ENCODE results near the gene SELENOO. TPM values are rescaled to one million over a fixed set of nuclear protein-coding genes. Genes with fewer than 3 reads are reported as not detected.

SELENOO gene
- total RNA-seq, 1 donor from 2014 or later, result 24.0 TPM

DNA sequence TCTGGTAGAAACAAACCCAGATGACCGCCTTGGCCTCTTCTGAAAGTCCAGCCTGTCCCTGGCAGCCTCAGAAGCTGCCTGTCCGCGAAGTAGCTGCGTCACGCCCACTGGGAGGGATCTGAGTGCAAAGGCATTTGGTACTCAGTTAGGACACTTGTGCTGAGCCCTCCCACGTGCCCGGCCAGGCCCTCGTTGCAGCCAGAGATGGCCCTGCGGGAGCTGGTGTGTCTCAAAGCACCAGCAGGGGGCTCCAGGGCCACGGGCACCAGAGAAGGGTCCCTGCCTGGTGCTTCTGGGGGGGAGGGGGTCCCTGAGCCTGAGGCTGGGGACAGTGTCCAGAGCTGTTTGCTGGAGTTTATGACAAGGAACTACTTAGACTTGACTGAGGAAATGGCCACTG lies 5.8 kb downstream of the SELENOO start:
- Mint-ChIP-seq H3K27ac (no peak overlapping the region), H3K4me3 (no peak overlapping the region), H3K4me1 (peaks cover 20% of the 10 kb centered on the region), H3K36me3 (ENCODE audit: low read depth) (peaks cover 34% of the 10 kb centered on the region), H3K27me3 (no peaks in the 10 kb centered on the region), H3K9me3 (no peaks in the 10 kb centered on the region)
- intact Hi-C loops (cut with micrococcal nuclease), result loop anchor here (5.0 kb wide), 1 partner anchor 439 kb away; no protein-coding TSS in a partner anchor
- no peak for DNase-seq

DNA sequence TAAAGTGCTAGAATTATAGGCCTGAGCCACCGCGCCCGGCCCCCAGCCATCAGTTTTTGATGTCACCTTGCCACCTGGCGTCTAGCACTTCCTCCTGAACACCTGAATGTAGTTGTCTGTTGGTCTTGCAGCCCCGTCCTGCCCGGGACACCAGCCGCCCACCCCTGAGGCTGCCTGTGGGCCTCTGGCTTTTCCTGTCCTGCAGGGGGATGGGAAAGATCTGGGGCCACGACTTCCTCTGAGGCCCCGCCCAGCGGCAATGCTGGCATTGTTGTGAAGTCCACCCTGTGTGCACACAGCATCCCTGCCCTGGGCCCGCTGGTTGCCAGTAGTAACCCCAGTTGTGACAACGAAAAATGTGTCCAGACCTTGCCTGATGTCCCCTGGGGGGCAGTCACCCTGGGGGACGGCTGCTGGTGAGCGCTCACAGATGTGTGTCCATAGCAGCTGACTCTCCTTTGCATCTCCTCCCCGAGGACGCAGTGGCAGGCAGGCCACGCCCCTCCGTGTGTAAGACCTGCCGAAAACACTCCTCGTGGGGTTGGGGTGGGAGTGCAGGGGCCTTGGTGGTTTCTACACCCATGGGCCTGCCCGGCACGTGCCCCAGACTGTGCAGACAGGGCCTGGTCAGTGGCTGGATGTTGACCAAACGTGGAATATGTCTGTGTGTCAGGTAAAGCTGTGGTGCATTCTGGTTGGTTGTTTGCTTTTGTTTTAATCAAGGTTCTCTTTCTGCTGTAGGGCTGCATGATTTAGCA lies 6.8 kb downstream of the SELENOO start:
- Mint-ChIP-seq H3K4me1 (peaks cover 12% of the 10 kb centered on the region), H3K27ac (no peak overlapping the region), H3K36me3 (ENCODE audit: low read depth) (peaks cover 32% of the 10 kb centered on the region), H3K27me3 (no peaks in the 10 kb centered on the region), H3K9me3 (no peaks in the 10 kb centered on the region), H3K4me3 (no peak overlapping the region)
- DNase-seq, result no peak
- intact Hi-C loops (cut with micrococcal nuclease), result loop anchor here (5.0 kb wide), 1 partner anchor 440 kb away; no protein-coding TSS in a partner anchor

- H3K27ac Mint-ChIP-seq, result no peak overlapping the region
- DNase-seq, result no peak
- no peak overlapping the region for H3K4me3 Mint-ChIP-seq
- H3K4me1 Mint-ChIP-seq, result peaks cover 8% of the 10 kb centered on the region
- H3K36me3 Mint-ChIP-seq (ENCODE audit: low read depth), result peaks cover 31% of the 10 kb centered on the region
- H3K9me3 Mint-ChIP-seq, result no peaks in the 10 kb centered on the region
- H3K27me3 Mint-ChIP-seq, result no peaks in the 10 kb centered on the region
- intact Hi-C loops (cut with micrococcal nuclease), result loop anchor here (5.0 kb wide), 1 partner anchor 441 kb away; no protein-coding TSS in a partner anchor
Measured at GRCh38 chr22:50208430-50208938, 7.7 kb downstream of the SELENOO start.

GRCh38 chr22:50208939-50209892 lies 8.4 kb downstream of the SELENOO start:
- peaks cover 31% of the 10 kb centered on the region for H3K36me3 Mint-ChIP-seq (ENCODE audit: low read depth)
- peaks cover 7% of the 10 kb centered on the region for H3K4me1 Mint-ChIP-seq
- intact Hi-C loops (cut with micrococcal nuclease), result loop anchor here (1.0 to 5.0 kb wide), 2 partner anchors 60 to 442 kb away; no protein-coding TSS in a partner anchor
- no peaks in the 10 kb centered on the region for H3K27me3 Mint-ChIP-seq
- no peak overlapping the region for H3K4me3 Mint-ChIP-seq
- DNase-seq, result no peak
- no peak overlapping the region for H3K27ac Mint-ChIP-seq
- no peaks in the 10 kb centered on the region for H3K9me3 Mint-ChIP-seq

- H3K4me1 Mint-ChIP-seq, result peaks cover 10% of the 10 kb centered on the region
- peak; percentile 91 for DNase-seq
- intact Hi-C loops (cut with micrococcal nuclease), result loop anchor here (1.0 to 5.0 kb wide), 2 partner anchors 61 to 443 kb away; no protein-coding TSS in a partner anchor
- peaks cover 33% of the 10 kb centered on the region for H3K36me3 Mint-ChIP-seq (ENCODE audit: low read depth)
- no peak overlapping the region for H3K4me3 Mint-ChIP-seq
- H3K27me3 Mint-ChIP-seq, result no peaks in the 10 kb centered on the region
- H3K27ac Mint-ChIP-seq, result no peak overlapping the region
- H3K9me3 Mint-ChIP-seq, result no peaks in the 10 kb centered on the region
Measured at GRCh38 chr22:50209893-50210292, 9.1 kb downstream of the SELENOO start.

DNA sequence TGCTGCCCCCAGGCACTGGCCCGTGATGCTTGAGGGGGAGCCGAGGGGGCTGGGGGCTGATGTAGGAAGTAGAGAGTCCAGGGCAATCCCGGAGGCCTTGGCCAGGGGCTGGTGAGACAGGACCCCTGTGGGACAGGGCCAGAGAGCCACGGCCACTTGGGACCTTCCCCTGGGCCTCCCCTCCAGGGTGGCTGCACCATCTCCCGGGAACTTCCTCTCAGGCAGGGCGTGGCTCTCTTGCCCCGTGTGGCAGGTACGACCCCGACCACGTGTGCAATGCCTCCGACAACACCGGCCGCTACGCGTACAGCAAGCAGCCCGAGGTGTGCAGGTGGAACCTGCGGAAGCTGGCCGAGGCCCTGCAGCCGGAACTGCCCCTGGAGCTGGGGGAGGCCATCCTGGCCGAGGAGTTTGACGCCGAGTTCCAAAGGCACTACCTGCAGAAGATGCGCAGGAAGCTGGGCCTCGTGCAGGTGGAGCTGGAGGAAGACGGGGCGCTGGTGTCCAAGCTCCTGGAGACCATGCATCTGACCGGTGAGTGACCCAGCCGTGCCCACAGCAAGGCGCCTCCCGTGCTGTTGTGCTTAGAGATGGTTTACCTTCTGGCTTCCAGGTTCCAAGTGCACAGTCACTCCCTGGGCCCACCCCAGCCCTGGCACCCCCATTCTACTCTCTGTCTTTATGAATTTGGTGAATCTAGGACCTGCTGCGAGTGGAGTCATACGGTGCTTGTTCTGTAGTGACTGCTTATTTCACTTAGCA lies 9.7 kb downstream of the SELENOO start:
- H3K36me3 Mint-ChIP-seq (ENCODE audit: low read depth), result peaks cover 35% of the 10 kb centered on the region
- no peak overlapping the region for H3K27ac Mint-ChIP-seq
- intact Hi-C loops (cut with micrococcal nuclease), result no loop called here
- no peaks in the 10 kb centered on the region for H3K27me3 Mint-ChIP-seq
- DNase-seq, result no peak
- no peak overlapping the region for H3K4me3 Mint-ChIP-seq
- H3K4me1 Mint-ChIP-seq, result peaks cover 12% of the 10 kb centered on the region
- H3K9me3 Mint-ChIP-seq, result no peaks in the 10 kb centered on the region

- peaks cover 40% of the 10 kb centered on the region for H3K36me3 Mint-ChIP-seq (ENCODE audit: low read depth)
- DNase-seq, result no peak
- intact Hi-C loops (cut with micrococcal nuclease), result no loop called here
- no peak overlapping the region for H3K27ac Mint-ChIP-seq
- no peaks in the 10 kb centered on the region for H3K9me3 Mint-ChIP-seq
- peaks cover 12% of the 10 kb centered on the region for H3K4me1 Mint-ChIP-seq
- H3K27me3 Mint-ChIP-seq, result no peaks in the 10 kb centered on the region
- H3K4me3 Mint-ChIP-seq, result no peak overlapping the region
Measured at GRCh38 chr22:50211147-50211546, 10.3 kb downstream of the SELENOO start.

DNA sequence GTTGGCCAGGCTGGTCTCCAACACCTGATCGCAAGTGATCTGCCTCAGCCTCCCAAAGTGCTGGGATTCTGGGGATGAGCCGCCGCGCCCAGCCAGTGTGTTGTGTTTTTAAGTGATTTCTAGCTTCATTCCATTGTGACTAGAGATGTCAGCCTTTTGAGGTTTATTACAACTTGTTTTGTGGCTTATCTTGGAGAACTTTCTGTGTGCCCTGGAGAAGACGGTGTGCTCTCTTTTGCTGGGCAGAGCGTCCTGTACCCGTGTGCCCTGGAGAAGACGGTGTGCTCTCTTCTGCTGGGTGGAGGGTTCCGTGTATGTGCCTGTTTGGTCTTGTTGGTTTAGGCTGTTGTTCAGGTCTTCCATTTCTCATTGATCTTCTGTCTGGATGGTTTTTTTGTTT lies 12.5 kb downstream of the SELENOO start:
- peaks cover 12% of the 10 kb centered on the region for H3K4me1 Mint-ChIP-seq
- no peaks in the 10 kb centered on the region for H3K27me3 Mint-ChIP-seq
- H3K9me3 Mint-ChIP-seq, result no peaks in the 10 kb centered on the region
- no peak overlapping the region for H3K4me3 Mint-ChIP-seq
- no peak for DNase-seq
- intact Hi-C loops (cut with micrococcal nuclease), result no loop called here
- peaks cover 37% of the 10 kb centered on the region for H3K36me3 Mint-ChIP-seq (ENCODE audit: low read depth)
- H3K27ac Mint-ChIP-seq, result peak overlapping the region; percentile 32

GRCh38 chr22:50215297-50216054 lies 14.7 kb downstream of the SELENOO start:
- Mint-ChIP-seq H3K36me3 (ENCODE audit: low read depth) (peaks cover 41% of the 10 kb centered on the region), H3K27me3 (no peaks in the 10 kb centered on the region), H3K4me3 (no peak overlapping the region), H3K4me1 (peaks cover 9% of the 10 kb centered on the region), H3K9me3 (no peaks in the 10 kb centered on the region), H3K27ac (peak overlapping the region; percentile 20)
- intact Hi-C loops (cut with micrococcal nuclease), result no loop called here
- DNase-seq, result no peak

DNA sequence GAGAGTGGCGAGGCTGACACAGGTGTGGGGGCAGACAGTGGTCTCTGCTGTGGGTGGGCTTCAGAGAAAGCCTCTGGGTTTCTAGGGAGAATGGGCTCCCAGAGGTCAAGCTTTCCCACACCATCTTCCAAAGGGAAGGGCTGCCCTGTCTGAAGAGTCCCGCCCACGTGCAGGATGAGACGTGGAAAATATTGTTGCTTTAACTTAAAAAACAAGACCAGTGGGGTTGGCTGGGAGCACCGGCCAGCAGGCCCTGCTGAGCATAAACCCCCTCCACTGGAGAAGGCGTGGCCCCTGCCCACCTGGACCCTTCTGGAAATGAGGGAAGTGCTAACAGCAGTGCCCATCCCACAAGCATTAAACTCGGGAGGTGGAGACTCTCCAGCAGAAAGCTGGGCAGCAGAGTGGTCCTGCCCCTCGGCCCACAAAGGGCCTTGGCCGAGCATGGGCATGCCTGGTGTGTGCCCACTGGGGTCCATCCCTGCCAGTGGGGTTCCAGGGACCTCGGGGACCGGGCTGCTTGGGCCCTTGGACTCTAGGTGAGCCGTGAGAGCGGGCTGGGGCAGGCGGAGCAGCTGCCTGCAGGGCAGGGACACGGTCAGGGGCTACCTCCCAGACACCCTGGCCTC lies 15.4 kb downstream of the SELENOO start:
- intact Hi-C loops (cut with micrococcal nuclease), result no loop called here
- Mint-ChIP-seq H3K27ac (no peak overlapping the region), H3K36me3 (ENCODE audit: low read depth) (peaks cover 41% of the 10 kb centered on the region), H3K27me3 (no peaks in the 10 kb centered on the region), H3K4me1 (peaks cover 8% of the 10 kb centered on the region), H3K9me3 (no peaks in the 10 kb centered on the region), H3K4me3 (no peak overlapping the region)
- no peak for DNase-seq

GRCh38 chr22:50216684-50217520 lies 16.1 kb downstream of the SELENOO start:
- no peak for DNase-seq
- no peak overlapping the region for H3K27ac Mint-ChIP-seq

More at GRCh38 chr22:50216684-50217520, 16.1 kb downstream of the SELENOO start:
- Mint-ChIP-seq H3K4me3 (no peak overlapping the region), H3K27me3 (no peaks in the 10 kb centered on the region), H3K4me1 (peaks cover 7% of the 10 kb centered on the region), H3K9me3 (no peaks in the 10 kb centered on the region), H3K36me3 (ENCODE audit: low read depth) (peaks cover 39% of the 10 kb centered on the region)
- intact Hi-C loops (cut with micrococcal nuclease), result no loop called here

Data from activated CD4-positive, alpha-beta T cell treated with anti-CD3 and anti-CD28 coated beads, Interleukin-2, amount 10 ng/mL, durations not matched to agents 24 days and 14 days (primary cell).